Mesothelial cell of epicardium (in vitro differentiated cells): ENCODE results near the gene RAD18. TPM values are rescaled to one million over a fixed set of nuclear protein-coding genes. Genes with fewer than 3 reads are reported as not detected.
A peak's percentile ranks its signal among the peaks of the same experiment; 100 is the strongest.

Source experiments
- DNase-seq, 2 experiments: peaks; one replicate each; pipeline ENCODE4 v3.0.0; 2021; ENCODE audit warnings: low spot score in 2 of 2; ENCODE audit not compliant: unreplicated experiment in 2 of 2
- H3K27ac Mint-ChIP-seq: 2 replicates; pipeline ENCODE4 v1.8.0; 2021; ENCODE audit warnings: mixed read lengths
- H3K27me3 Mint-ChIP-seq: 2 replicates; pipeline ENCODE4 v1.8.0; 2021; ENCODE audit warnings: low read depth, mixed read lengths
- H3K36me3 Mint-ChIP-seq: 2 replicates; pipeline ENCODE4 v1.8.0; 2021; ENCODE audit warnings: mixed read lengths
- H3K4me1 Mint-ChIP-seq: 2 replicates; pipeline ENCODE4 v1.8.0; 2021; ENCODE audit warnings: mixed read lengths
- H3K4me3 Mint-ChIP-seq: 2 replicates; pipeline ENCODE4 v1.8.0; 2021; ENCODE audit warnings: mild to moderate bottlenecking, moderate library complexity, mixed read lengths
- H3K9me3 Mint-ChIP-seq: 2 replicates; pipeline ENCODE4 v1.8.0; 2021; ENCODE audit warnings: mixed read lengths
- total RNA-seq: library from RNA; stranded (reverse); gene quantifications from 3 replicates; pipeline ENCODE4 v1.2.1, GENCODE V29; 2021
- TF ChIP-seq, protein P1 (sequence below): fragments of 200-600 bp; sonication (generic); IDR thresholded peaks from one replicate; pipeline ENCODE4 v1.5.0; 2021; ENCODE audit warnings: antibody characterized with exemption; ENCODE audit not compliant: unreplicated experiment

The RAD18 gene
- total RNA-seq, 1 donor from 2014 or later = 23.2 TPM

DNA sequence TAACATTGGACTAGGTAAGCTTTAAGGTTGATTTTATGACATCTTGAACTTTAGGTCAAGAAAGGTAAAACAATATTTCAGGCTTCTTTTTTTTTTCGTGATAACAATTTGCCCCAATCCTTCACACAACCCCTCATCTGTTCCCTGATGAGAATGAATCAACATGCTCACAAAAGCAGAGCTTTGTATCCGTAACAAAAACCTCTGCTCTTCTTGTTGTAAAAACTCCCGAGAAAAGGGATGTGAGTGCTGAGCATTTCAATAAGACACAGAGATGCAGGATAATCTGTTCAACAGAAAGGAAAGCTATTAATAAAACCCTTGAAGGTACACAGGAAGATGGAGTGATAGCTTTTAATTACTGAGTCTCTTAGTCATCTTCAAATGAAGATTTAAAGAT is 94.3 kb downstream of the RAD18 start:
- Mint-ChIP-seq H3K36me3 (no peaks in the 10 kb centered on the region), H3K27ac (peak overlapping the region; percentile 70), H3K4me3 (no peak overlapping the region), H3K27me3 (no peaks in the 10 kb centered on the region), H3K4me1 (peaks cover 30% of the 10 kb centered on the region), H3K9me3 (no peaks in the 10 kb centered on the region)
- TF ChIP-seq, protein P1, sequence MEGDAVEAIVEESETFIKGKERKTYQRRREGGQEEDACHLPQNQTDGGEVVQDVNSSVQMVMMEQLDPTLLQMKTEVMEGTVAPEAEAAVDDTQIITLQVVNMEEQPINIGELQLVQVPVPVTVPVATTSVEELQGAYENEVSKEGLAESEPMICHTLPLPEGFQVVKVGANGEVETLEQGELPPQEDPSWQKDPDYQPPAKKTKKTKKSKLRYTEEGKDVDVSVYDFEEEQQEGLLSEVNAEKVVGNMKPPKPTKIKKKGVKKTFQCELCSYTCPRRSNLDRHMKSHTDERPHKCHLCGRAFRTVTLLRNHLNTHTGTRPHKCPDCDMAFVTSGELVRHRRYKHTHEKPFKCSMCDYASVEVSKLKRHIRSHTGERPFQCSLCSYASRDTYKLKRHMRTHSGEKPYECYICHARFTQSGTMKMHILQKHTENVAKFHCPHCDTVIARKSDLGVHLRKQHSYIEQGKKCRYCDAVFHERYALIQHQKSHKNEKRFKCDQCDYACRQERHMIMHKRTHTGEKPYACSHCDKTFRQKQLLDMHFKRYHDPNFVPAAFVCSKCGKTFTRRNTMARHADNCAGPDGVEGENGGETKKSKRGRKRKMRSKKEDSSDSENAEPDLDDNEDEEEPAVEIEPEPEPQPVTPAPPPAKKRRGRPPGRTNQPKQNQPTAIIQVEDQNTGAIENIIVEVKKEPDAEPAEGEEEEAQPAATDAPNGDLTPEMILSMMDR = no peak
- DNase-seq = no peak

GRCh38 chr3:8867646-8868045 is 95.6 kb downstream of the RAD18 start:
- no peaks in the 10 kb centered on the region for H3K27me3 Mint-ChIP-seq
- H3K4me1 Mint-ChIP-seq = peaks cover 28% of the 10 kb centered on the region
- TF ChIP-seq, protein P1 = no peak
- DNase-seq = no peak
- no peak overlapping the region for H3K27ac Mint-ChIP-seq
- no peaks in the 10 kb centered on the region for H3K9me3 Mint-ChIP-seq
- no peak overlapping the region for H3K4me3 Mint-ChIP-seq
- H3K36me3 Mint-ChIP-seq = peaks cover 3% of the 10 kb centered on the region

DNA sequence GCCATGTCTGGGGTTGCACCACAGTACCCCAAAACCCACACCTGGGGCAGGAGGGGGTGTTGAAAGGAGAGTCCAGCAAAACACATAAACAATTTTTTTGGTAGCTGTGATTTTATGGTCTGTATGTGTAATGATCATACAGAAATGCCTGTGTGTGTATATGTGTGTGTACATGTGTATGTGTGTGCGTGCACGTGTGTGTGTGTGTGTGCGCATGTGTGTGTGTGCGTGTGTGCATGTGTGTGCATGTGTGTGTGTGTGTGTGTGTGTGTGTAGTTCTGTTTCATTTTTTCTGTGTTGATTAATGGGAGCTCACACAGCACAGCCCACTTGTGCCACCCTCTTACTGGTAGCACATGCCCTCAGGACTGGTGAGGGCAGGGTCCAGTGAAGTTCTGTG is 97.6 kb downstream of the RAD18 start:
- TF ChIP-seq, protein P1 = no peak
- Mint-ChIP-seq H3K4me3 (no peak overlapping the region), H3K36me3 (peaks cover 3% of the 10 kb centered on the region), H3K4me1 (peaks cover 20% of the 10 kb centered on the region), H3K27ac (no peak overlapping the region), H3K27me3 (no peaks in the 10 kb centered on the region), H3K9me3 (no peaks in the 10 kb centered on the region)
- no peak for DNase-seq

- Mint-ChIP-seq H3K36me3 (peaks cover 3% of the 10 kb centered on the region), H3K4me1 (peaks cover 13% of the 10 kb centered on the region), H3K27ac (no peak overlapping the region), H3K27me3 (no peaks in the 10 kb centered on the region), H3K4me3 (no peak overlapping the region), H3K9me3 (no peaks in the 10 kb centered on the region)
- DNase-seq = no peak
- TF ChIP-seq, protein P1 = no peak
Measured at GRCh38 chr3:8864402-8865350, 98.6 kb downstream of the RAD18 start.

GRCh38 chr3:8863891-8864290 is 99.4 kb downstream of the RAD18 start:
- Mint-ChIP-seq H3K36me3 (peaks cover 3% of the 10 kb centered on the region), H3K4me3 (no peak overlapping the region)
- DNase-seq = no peak

More at GRCh38 chr3:8863891-8864290, 99.4 kb downstream of the RAD18 start:
- no peaks in the 10 kb centered on the region for H3K9me3 Mint-ChIP-seq
- H3K27ac Mint-ChIP-seq = no peak overlapping the region
- H3K4me1 Mint-ChIP-seq = peaks cover 6% of the 10 kb centered on the region
- H3K27me3 Mint-ChIP-seq = no peaks in the 10 kb centered on the region
- TF ChIP-seq, protein P1 = no peak
